Fibroblast of lung (primary cell): ENCODE data around the gene KLHL29.

Experiments used
- EZH2 ChIP-seq: IDR thresholded peaks from 2 replicates; pipeline ENCODE4 v1.5.1; 2012; ENCODE audit warnings: low read length, control low read depth, mild to moderate bottlenecking; ENCODE audit errors: missing control alignments
- TF ChIP-seq, protein P1 (sequence below), 2 donors: IDR thresholded peaks in 1 of 2; conservative IDR thresholded peaks in 1 of 2; 1 replicate in 1 of 2; 2 replicates in 1 of 2; pipeline ENCODE4 v1.5.1; 2011 to 2012; ENCODE audit warnings: low read length in 2 of 2, control low read depth in 1 of 2, inconsistent platforms in 1 of 2, low read depth in 1 of 2, mild to moderate bottlenecking in 1 of 2

DNA sequence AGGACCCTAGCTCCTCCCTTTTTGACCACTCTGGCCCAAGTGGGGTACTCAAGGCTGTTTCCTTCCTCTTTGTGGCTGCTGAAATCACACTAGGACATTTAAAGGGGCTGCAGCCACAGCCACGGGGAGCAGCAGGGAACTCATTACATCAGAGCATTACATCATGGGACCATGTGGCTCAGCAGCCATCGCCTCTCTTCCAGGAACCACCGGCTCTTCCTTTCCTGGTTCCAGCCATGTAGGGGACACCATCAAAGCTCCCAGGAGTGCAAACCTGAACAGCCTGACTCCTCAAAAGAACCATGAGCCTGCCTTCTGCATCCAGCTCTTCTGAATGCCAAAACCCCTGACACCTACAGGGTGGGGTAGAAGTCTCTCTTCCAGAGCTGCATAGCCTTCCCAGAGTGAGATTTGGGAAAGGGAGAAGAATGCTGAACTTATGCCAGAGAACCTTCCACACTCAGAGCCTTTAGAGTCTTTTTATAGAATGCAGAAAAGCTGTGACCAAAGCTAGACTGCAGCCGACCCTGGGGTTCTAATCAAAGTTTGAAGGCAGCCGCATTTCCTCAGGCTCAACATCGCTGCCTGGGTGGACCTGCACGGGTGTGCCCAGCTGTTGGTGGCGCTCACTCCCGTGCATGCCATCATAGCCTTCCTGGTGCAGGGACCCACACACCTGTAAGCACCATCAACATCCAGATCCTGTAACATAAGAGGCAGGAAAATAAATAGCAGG lies 121.7 kb downstream of the KLHL29 start:
- TF ChIP-seq EZH2 = no peak
- TF ChIP-seq, protein P1, sequence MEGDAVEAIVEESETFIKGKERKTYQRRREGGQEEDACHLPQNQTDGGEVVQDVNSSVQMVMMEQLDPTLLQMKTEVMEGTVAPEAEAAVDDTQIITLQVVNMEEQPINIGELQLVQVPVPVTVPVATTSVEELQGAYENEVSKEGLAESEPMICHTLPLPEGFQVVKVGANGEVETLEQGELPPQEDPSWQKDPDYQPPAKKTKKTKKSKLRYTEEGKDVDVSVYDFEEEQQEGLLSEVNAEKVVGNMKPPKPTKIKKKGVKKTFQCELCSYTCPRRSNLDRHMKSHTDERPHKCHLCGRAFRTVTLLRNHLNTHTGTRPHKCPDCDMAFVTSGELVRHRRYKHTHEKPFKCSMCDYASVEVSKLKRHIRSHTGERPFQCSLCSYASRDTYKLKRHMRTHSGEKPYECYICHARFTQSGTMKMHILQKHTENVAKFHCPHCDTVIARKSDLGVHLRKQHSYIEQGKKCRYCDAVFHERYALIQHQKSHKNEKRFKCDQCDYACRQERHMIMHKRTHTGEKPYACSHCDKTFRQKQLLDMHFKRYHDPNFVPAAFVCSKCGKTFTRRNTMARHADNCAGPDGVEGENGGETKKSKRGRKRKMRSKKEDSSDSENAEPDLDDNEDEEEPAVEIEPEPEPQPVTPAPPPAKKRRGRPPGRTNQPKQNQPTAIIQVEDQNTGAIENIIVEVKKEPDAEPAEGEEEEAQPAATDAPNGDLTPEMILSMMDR (conservative IDR thresholded peaks at IDR 0.05 in 1 of 2, IDR thresholded peaks at IDR 0.05 in 1 of 2; ENCODE audit: low read depth in 1 of 2, low read length in 2 of 2) = no peak
